ENCODE measurements around the gene C10orf95. TPM values are rescaled to one million over a fixed set of nuclear protein-coding genes. Genes with fewer than 3 reads are reported as not detected.

Gene C10orf95
- total and polyA plus RNA-seq, 2 donors (not counting 1 experiment from before 2014, with no cell fraction given), result 0.32 to 0.63 TPM

GRCh38 chr10:102405632-102406031 is 45.7 kb downstream of the C10orf95 start:
- POLR2A ChIA-PET, result interaction anchor here (0.7 to 2.5 kb wide), 4 partner anchors 11 to 765 kb away, joined by 3 to 13 read pairs (median 4); partner anchors contain the start of genes CUEDC2 and NFKB2
- H3K9me3 ChIP-seq (ENCODE audit: control extremely low read depth in 1 of 3, control insufficient read depth in 2 of 3, insufficient read depth in 1 of 3, low read length in 2 of 3), result peaks cover 0 to 15% (median 0%) of the 10 kb centered on the region in 3 donors
- DNase-seq (no peak), ATAC-seq (ENCODE audit: low read depth) (no peak)
- peaks cover 22% of the 10 kb centered on the region for H3K27me3 Mint-ChIP-seq
- peaks cover 20% of the 10 kb centered on the region for H3K4me1 Mint-ChIP-seq
- no peaks in the 10 kb centered on the region for H3K79me2 ChIP-seq (ENCODE audit: control insufficient read depth, insufficient read depth, low read length)
- CTCF ChIA-PET, result interaction anchor here (0.9 to 2.5 kb wide), 5 partner anchors 10 to 73 kb away, joined by 3 to 12 read pairs (median 5); partner anchors contain the start of gene NFKB2
- H2AFZ ChIP-seq (ENCODE audit: insufficient read depth, low read depth, low read length, poor library complexity, severe bottlenecking), result no peak overlapping the region
- H3K9ac ChIP-seq (ENCODE audit: low read length), result no peak overlapping the region
- H3K4me3 ChIP-seq (ENCODE audit: control extremely low read depth in 1 of 5, extremely low read depth in 1 of 5, insufficient read depth in 1 of 5, low read depth in 2 of 5, low read length in 4 of 5), result no peak overlapping the region
- no peak overlapping the region for H3K4me2 ChIP-seq (replicated peaks; ENCODE audit: low read depth, low read length, poor library complexity, severe bottlenecking)
- H3K36me3 ChIP-seq (replicated peaks in 1 of 2; ENCODE audit: control extremely low read depth in 1 of 2, control insufficient read depth in 1 of 2, extremely low read depth in 1 of 2, insufficient read depth in 2 of 2, low read length in 1 of 2), result peaks cover 0 to 22% of the 10 kb centered on the region in 2 experiments
- peaks cover 43% of the 10 kb centered on the region for H4K20me1 ChIP-seq (ENCODE audit: control insufficient read depth, insufficient read depth, low read length, poor library complexity, severe bottlenecking)
- 92% methylated on average over 3 of the region's 6 CpGs for WGBS (ENCODE audit: insufficient coverage)
- intact Hi-C loops (cut with micrococcal nuclease), result no loop called here
- no peak overlapping the region for H3K27ac ChIP-seq (ENCODE audit: low read length in 2 of 2)
- H3K4me3 Mint-ChIP-seq, result no peak overlapping the region
- H3K4me1 ChIP-seq (ENCODE audit: control insufficient read depth in 2 of 2, insufficient read depth in 2 of 2, low read length in 2 of 2), result peaks cover 14 to 23% of the 10 kb centered on the region in 2 donors
- H3K9me3 Mint-ChIP-seq (ENCODE audit: insufficient read depth), result no peaks in the 10 kb centered on the region
- TF ChIP-seq CTCF (IDR thresholded peaks at IDR 0.05) (no peak), EZH2 (IDR thresholded peaks at IDR 0.05; ENCODE audit: borderline replicate concordance, insufficient read depth, low read depth, low read length, poor library complexity, severe bottlenecking) (no peak)
- no peak overlapping the region for H3K27ac Mint-ChIP-seq
- H3K27me3 ChIP-seq (replicated peaks in 1 of 4; ENCODE audit: control extremely low read depth in 1 of 4, control insufficient read depth in 3 of 4, insufficient read depth in 4 of 4, low read length in 3 of 4), result peaks cover 0 to 33% (median 21%) of the 10 kb centered on the region in 4 experiments

- Histone ChIP-seq H4K20me1 (ENCODE audit: control insufficient read depth, insufficient read depth, low read length, poor library complexity, severe bottlenecking) (peaks cover 48% of the 10 kb centered on the region), H3K9ac (ENCODE audit: low read length) (no peak overlapping the region), H3K9me3 (ENCODE audit: control extremely low read depth in 1 of 3, control insufficient read depth in 2 of 3, insufficient read depth in 1 of 3, low read length in 2 of 3) (peaks cover 0 to 10% (median 0%) of the 10 kb centered on the region in 3 donors), H3K36me3 (replicated peaks in 1 of 2; ENCODE audit: control extremely low read depth in 1 of 2, control insufficient read depth in 1 of 2, extremely low read depth in 1 of 2, insufficient read depth in 2 of 2, low read length in 1 of 2) (peaks cover 0 to 26% of the 10 kb centered on the region in 2 experiments), H3K4me3 (ENCODE audit: control extremely low read depth in 1 of 5, extremely low read depth in 1 of 5, insufficient read depth in 1 of 5, low read depth in 2 of 5, low read length in 4 of 5) (no peak overlapping the region), H3K4me2 (replicated peaks; ENCODE audit: low read depth, low read length, poor library complexity, severe bottlenecking) (no peak overlapping the region), H2AFZ (ENCODE audit: insufficient read depth, low read depth, low read length, poor library complexity, severe bottlenecking) (no peak overlapping the region), H3K27me3 (replicated peaks in 1 of 4; ENCODE audit: control extremely low read depth in 1 of 4, control insufficient read depth in 3 of 4, insufficient read depth in 4 of 4, low read length in 3 of 4) (peaks cover 0 to 28% (median 19%) of the 10 kb centered on the region in 4 experiments), H3K79me2 (ENCODE audit: control insufficient read depth, insufficient read depth, low read length) (peaks cover 5% of the 10 kb centered on the region), H3K27ac (ENCODE audit: low read length in 2 of 2) (no peak overlapping the region), H3K4me1 (ENCODE audit: control insufficient read depth in 2 of 2, insufficient read depth in 2 of 2, low read length in 2 of 2) (peaks cover 14 to 18% of the 10 kb centered on the region in 2 donors)
- CTCF ChIA-PET, result interaction anchor here (0.9 to 4.4 kb wide), 9 partner anchors 7 to 179 kb away, joined by 3 to 16 read pairs (median 8); partner anchors contain the start of genes FBXL15 and NFKB2
- Mint-ChIP-seq H3K27me3 (peaks cover 22% of the 10 kb centered on the region), H3K27ac (peak overlapping the region; percentile 67), H3K9me3 (ENCODE audit: insufficient read depth) (no peaks in the 10 kb centered on the region), H3K4me1 (peaks cover 22% of the 10 kb centered on the region), H3K4me3 (no peak overlapping the region)
- WGBS (ENCODE audit: insufficient coverage), result 89% methylated on average over 19 of the region's 19 CpGs
- DNase-seq (peak; percentile 53), ATAC-seq (ENCODE audit: low read depth) (no peak)
- TF ChIP-seq CTCF (IDR thresholded peaks at IDR 0.05) (no peak), EZH2 (IDR thresholded peaks at IDR 0.05; ENCODE audit: borderline replicate concordance, insufficient read depth, low read depth, low read length, poor library complexity, severe bottlenecking) (no peak)
- intact Hi-C loops (cut with micrococcal nuclease), result no loop called here
- POLR2A ChIA-PET, result interaction anchor here (0.9 to 2.5 kb wide), 3 partner anchors 11 to 43 kb away, joined by 3 to 13 read pairs (median 3); partner anchors contain the start of genes CUEDC2 and NFKB2
These were observed 46.2 kb downstream of the C10orf95 start for GRCh38 chr10:102405108-102405571.

Measured in B cell (primary cell).